GM12864 (cell line): ENCODE results near the gene N4BP3.

Experiments
- DNase-seq: peaks from one replicate; pipeline ENCODE4 v3.0.0-alpha.2; 2011; ENCODE audit warnings: low read depth
- H3K4me3 ChIP-seq: 2 replicates; pipeline ENCODE4 v1.5.1; 2011; ENCODE audit warnings: mild to moderate bottlenecking, low read depth, low read length, control low read depth
- TF ChIP-seq, protein P1 (sequence below): IDR thresholded peaks from 2 replicates; pipeline ENCODE4 v1.5.1; 2011; ENCODE audit warnings: low read depth, mild to moderate bottlenecking, moderate library complexity, low read length, control low read depth, inconsistent platforms; ENCODE audit errors: missing control alignments

The N4BP3 gene

DNA sequence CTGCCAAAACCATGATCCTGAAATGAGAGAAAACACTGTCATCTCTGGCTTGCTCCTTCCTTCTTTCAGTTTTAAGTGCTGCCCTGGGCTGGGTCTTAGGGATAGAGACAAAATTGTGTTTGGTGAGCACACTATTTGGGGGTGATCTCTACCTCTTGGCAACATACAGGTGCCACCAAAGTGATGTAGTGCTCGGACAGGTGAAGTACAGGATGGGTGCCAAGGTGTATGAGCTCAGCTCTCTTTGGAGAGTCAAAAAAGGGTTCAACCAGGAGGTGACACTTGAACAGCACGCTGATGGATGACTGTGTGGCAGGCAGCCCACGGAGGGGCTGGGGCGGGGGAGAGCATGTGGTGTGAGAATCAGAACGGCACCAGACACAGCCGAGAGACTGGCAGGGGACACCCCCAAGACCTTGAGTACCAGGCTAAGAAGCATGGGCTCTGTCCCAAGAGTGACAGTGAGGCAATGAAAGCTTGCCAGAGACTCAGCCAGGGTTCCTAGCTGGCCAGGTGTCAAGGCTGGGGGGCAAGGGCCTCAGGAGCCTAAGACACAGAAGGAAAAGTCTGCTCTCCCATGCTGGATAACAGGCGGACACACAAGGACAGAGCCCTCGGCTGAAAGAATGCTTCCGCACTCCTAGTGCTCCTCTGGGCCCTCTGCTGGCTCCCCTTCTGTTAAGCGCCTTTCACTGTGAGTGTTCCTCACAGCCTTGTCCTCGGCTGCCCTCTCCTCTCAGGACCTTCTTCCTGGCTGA is 37.8 kb downstream of the N4BP3 start:
- TF ChIP-seq, protein P1, sequence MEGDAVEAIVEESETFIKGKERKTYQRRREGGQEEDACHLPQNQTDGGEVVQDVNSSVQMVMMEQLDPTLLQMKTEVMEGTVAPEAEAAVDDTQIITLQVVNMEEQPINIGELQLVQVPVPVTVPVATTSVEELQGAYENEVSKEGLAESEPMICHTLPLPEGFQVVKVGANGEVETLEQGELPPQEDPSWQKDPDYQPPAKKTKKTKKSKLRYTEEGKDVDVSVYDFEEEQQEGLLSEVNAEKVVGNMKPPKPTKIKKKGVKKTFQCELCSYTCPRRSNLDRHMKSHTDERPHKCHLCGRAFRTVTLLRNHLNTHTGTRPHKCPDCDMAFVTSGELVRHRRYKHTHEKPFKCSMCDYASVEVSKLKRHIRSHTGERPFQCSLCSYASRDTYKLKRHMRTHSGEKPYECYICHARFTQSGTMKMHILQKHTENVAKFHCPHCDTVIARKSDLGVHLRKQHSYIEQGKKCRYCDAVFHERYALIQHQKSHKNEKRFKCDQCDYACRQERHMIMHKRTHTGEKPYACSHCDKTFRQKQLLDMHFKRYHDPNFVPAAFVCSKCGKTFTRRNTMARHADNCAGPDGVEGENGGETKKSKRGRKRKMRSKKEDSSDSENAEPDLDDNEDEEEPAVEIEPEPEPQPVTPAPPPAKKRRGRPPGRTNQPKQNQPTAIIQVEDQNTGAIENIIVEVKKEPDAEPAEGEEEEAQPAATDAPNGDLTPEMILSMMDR: no peak
- no peak overlapping the region for H3K4me3 ChIP-seq
- DNase-seq: no peak

DNA sequence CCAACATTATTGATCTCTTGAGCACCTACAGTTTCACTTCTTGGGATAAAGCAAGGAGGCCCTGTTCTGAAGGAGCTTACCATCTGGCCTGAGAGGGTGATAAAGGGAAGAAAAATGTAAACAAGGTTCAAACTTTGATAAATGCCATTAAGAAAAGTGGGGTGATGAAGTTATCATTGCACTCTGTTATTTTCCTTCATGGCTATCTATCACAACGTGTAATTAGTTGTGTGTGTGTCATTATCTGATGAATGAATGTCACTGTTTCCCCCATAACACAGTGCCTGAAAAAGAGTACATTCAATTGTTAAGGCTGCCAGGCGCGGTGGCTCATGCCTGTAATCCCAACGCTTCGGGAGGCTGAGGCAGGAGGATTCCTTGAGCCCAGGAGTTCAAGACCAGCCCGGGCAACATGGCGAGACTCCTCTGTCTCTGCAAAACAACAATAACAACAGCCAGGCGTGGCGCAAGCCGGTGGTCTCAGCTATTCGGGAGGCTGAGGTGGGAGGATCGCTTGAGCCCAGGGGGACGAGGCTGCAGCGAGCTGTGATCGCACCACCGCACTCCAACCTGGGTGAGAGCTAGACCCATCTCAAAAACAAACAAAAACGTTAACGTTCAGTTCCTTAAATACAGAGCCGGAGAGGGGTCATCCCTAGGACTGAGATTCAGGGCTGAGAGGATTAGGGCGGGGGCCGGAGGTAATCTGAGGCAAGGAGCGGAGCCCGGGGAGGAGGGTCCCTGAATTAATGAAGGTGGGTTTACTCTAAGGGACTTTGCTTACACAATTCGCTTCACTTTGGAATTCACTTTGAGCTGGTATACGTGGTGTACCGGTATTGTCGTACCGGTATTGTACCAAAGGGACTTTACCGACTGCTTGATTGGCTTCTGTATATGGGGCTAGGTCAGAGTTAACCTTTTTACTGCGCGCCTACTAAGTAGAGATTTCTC is 39.4 kb downstream of the N4BP3 start:
- peak overlapping the region; percentile 95 for H3K4me3 ChIP-seq
- TF ChIP-seq, protein P1: no peak
- no peak for DNase-seq

DNA sequence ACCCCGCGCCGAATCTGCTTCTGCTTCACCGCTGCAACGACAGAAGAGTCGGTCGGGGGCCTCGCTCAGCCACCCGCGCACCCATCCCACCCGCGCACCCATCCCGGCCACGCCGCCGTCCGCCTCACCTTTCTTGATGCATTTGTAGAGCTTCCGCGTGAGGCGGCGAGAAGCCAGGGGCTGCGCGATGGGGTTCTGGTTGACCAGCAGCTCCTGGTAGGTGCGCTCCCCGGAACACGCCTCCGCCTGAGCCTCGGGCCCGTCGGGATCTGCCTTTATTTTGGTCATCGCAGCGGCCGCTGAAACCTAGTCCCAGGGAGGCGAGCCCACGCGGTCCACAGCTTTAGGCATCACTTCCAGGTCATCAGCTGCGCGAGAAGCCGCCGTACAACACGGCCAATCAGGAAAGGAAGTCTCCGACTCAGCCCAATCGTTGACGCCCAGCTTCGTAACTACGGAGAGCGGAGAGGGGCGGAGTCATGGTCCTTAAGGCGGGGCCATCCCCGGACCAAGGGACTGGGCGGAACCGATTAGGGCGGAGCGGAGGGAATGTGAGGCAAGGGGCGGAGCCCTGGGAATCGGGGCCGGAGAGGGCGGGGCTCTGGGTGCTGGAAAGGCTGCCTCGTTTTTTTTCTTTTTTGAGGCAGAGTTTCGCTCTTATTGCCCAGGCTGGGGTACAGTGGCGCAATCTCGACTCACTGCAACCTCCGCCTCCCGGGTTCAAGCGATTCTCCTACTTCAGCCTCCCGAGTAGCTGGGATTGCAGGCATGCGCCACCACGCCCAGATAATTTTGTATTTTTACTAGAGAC is 40.4 kb downstream of the N4BP3 start, which contains the start of gene NHP2:
TSS of gene NHP2 (minus strand) at position 356 of the 811 bp plus-strand sequence. CDS start at position 288, 68 bp downstream.
- peak; percentile 93 for DNase-seq
- H3K4me3 ChIP-seq: peak within 1 kb of the TSS; percentile 95
- TF ChIP-seq, protein P1: no peak

DNA sequence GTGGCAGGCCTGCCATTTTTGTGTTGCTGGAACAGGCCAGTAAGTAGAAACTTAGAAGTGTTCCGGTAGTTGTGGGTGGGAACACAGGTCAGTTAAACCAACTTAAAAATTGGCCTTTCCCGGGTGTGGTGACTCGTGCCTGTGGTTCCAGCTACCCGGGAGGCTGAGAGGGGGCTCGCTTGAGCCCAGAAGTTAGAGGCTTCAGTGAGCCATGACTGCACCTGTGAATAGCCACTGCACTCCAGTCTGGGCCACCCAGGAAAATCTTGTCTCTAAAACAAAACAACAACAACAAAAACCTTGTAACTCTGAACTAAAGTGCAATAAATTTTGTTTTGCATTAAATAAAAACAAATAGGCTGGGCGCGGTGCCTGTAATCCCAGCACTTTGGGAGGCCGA is 41.7 kb downstream of the N4BP3 start:
- H3K4me3 ChIP-seq: no peak overlapping the region
- TF ChIP-seq, protein P1: no peak

DNA sequence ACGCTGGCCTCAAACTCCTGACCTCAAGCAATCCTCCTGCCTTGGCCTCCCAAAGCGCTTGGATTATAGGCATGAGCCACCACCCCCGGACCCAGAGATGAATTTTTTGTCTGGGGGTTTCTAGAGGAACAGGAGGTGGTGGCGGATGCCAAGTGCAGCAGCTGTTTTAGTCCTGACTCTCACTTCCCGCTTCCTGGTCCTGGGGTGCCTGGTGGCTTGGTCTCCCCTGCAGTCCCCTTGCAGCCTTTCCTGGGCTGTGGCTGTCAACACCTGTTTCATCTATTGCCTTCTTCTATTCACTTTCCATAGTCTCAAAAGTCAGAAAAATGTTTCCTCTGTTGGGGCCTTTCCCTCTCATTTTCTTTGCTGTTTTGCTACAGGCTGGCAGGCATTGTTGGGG is 46.8 kb downstream of the N4BP3 start:
- TF ChIP-seq, protein P1: no peak
- no peak overlapping the region for H3K4me3 ChIP-seq
- DNase-seq: no peak

More for the DNA sequence above, 41.7 kb downstream of the N4BP3 start:
- no peak for DNase-seq

DNA sequence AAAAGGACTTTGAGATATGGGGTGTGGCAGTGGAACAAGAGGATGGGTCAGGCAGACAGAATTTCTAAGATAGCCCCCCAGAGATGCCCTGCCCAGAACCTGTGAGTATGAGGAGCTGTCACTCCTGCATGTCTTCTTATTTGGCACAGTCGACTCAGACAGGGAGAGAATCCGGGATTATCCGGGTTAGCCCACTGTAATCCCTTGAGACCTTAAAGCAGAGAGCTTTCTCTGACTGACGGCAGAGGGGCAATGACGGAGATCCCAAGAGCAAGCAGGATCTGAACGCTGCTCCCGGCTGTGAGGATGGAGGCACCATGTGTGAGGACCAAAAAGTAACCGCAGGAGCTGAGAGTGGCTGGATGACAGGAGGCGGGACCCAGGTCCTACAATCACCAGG is 49.1 kb downstream of the N4BP3 start:
- TF ChIP-seq, protein P1: no peak
- no peak for DNase-seq
- no peak overlapping the region for H3K4me3 ChIP-seq
